H1 (cell line): Measurements from ENCODE around the gene IRS1. TPM values are rescaled to one million over a fixed set of nuclear protein-coding genes. Genes with fewer than 3 reads are reported as not detected.
A peak's percentile ranks its signal among the peaks of the same experiment; 100 is the strongest.

ENCODE experiments used
- CTCF ChIA-PET: fragments of 300-600 bp; sonication (Branson Sonifier 250); formaldehyde crosslinking; loops from one replicate; lab custom pipeline; 2021; ENCODE audit not compliant: partially characterized antibody; lab: Charles Lee
- POLR2A ChIA-PET: fragments of 300-600 bp; sonication (Branson Sonifier 250); formaldehyde crosslinking; loops from one replicate; lab custom pipeline; 2021; ENCODE audit warnings: inconsistent platforms; ENCODE audit not compliant: partially characterized antibody; lab: Charles Lee
- DNase-seq, 2 experiments: peaks; one replicate each; pipeline versions ENCODE4 v3.0.0 to v3.0.0-alpha.2; 2010 to 2022; ENCODE audit warnings: low spot score in 2 of 2, low read depth in 1 of 2, mixed read lengths in 1 of 2
- FAIRE-seq: peaks from 2 replicates; lab custom pipeline; 2011; peaks lifted over from hg19 to GRCh38; lab: Jason Lieb, UNC
- H2AFZ ChIP-seq: 2 replicates; pipeline ENCODE4 v1.8.1; 2012; ENCODE audit warnings: low read length, inconsistent platforms
- H2AK5ac ChIP-seq: 2 replicates; pipeline ENCODE4 v1.6.1; 2013; ENCODE audit warnings: low read depth, low read length
- H2BK120ac ChIP-seq: replicated peaks from 2 replicates; pipeline ENCODE3; 2013; ENCODE audit warnings: low read depth, low read length, inconsistent platforms
- H2BK12ac ChIP-seq: 2 replicates; pipeline ENCODE4 v1.6.1; 2013; ENCODE audit warnings: low read depth, low read length
- H2BK15ac ChIP-seq: 2 replicates; pipeline ENCODE4 v1.6.1; 2013; ENCODE audit warnings: low read length
- H2BK20ac ChIP-seq: 2 replicates; pipeline ENCODE4 v1.6.1; 2013; ENCODE audit warnings: low read length
- H2BK5ac ChIP-seq: 2 replicates; pipeline ENCODE4 v1.6.1; 2013; ENCODE audit warnings: low read depth, low read length
- H3K14ac ChIP-seq: 2 replicates; pipeline ENCODE4 v1.6.1; 2013; ENCODE audit warnings: inconsistent platforms; ENCODE audit not compliant: insufficient read length
- H3K18ac ChIP-seq: 2 replicates; pipeline ENCODE4 v1.6.1; 2013; ENCODE audit warnings: low read length; ENCODE audit errors: extremely low read depth
- H3K23ac ChIP-seq: 2 replicates; pipeline ENCODE4 v1.6.1; 2013; ENCODE audit warnings: inconsistent platforms; ENCODE audit not compliant: insufficient read length
- H3K23me2 ChIP-seq: 2 replicates; pipeline ENCODE4 v1.6.1; 2013; ENCODE audit warnings: low read depth, low read length
- H3K27ac ChIP-seq: 2 replicates; pipeline ENCODE4 v1.6.1; 2011; ENCODE audit warnings: low read depth, low read length, inconsistent platforms
- H3K27me3 ChIP-seq, 4 experiments: replicated peaks in 1 of 4; 1 replicate in 1 of 4; 2 replicates in 3 of 4; pipeline versions ENCODE4 v1.6.1 to v1.8.1; 2011 to 2013; ENCODE audit warnings: low read length in 3 of 4, mild to moderate bottlenecking in 3 of 4, inconsistent platforms in 2 of 4, mixed read lengths in 2 of 4, moderate library complexity in 1 of 4; ENCODE audit not compliant: control insufficient read depth in 3 of 4, insufficient read depth in 3 of 4; ENCODE audit errors: extremely low read depth in 1 of 4
- H3K36me3 ChIP-seq, 4 experiments: 2 replicates each; pipeline versions ENCODE4 v1.6.1 to v1.8.1; 2011 to 2013; ENCODE audit warnings: mild to moderate bottlenecking in 4 of 4, low read length in 3 of 4, moderate library complexity in 2 of 4, control low read depth in 1 of 4, inconsistent platforms in 1 of 4; ENCODE audit not compliant: insufficient read depth in 4 of 4, control insufficient read depth in 2 of 4
- H3K4ac ChIP-seq: replicated peaks from 2 replicates; pipeline ENCODE3; 2013; ENCODE audit warnings: low read length, low read depth, mixed read lengths, inconsistent platforms; ENCODE audit not compliant: insufficient read length
- H3K4me1 ChIP-seq, 4 experiments: replicated peaks in 1 of 4; 1 replicate in 1 of 4; 2 replicates in 3 of 4; pipeline versions ENCODE4 v1.6.1 to v1.8.1; 2011 to 2013; ENCODE audit warnings: low read length in 3 of 4, inconsistent platforms in 2 of 4, mixed read lengths in 1 of 4; ENCODE audit not compliant: insufficient read depth in 4 of 4, control insufficient read depth in 3 of 4
- H3K4me2 ChIP-seq, 2 experiments: 2 replicates each; pipeline versions ENCODE4 v1.6.1 to v1.8.1; 2011 to 2013; ENCODE audit warnings: low read depth in 2 of 2, low read length in 2 of 2, control low read depth in 1 of 2, inconsistent platforms in 1 of 2, mild to moderate bottlenecking in 1 of 2; ENCODE audit not compliant: insufficient read depth in 1 of 2
- H3K4me3 ChIP-seq, 4 experiments: fragments of 200-600, 300-600 bp in 1 of 4; sonication (generic), shearing (Covaris generic), sonication (Bioruptor Twin) in 1 of 4; 2 replicates each; pipeline versions ENCODE4 v1.5.1 to v1.8.1; 2011 to 2016; ENCODE audit warnings: low read length in 4 of 4, low read depth in 3 of 4, control low read depth in 2 of 4, inconsistent platforms in 2 of 4, mild to moderate bottlenecking in 2 of 4, mixed read lengths in 1 of 4, moderate library complexity in 1 of 4; ENCODE audit not compliant: insufficient read depth in 2 of 4; ENCODE audit errors: extremely low read depth in 1 of 4
- H3K56ac ChIP-seq: replicated peaks from 2 replicates; pipeline ENCODE3; 2013; ENCODE audit warnings: low read depth, mild to moderate bottlenecking, mixed read lengths, low read length, inconsistent platforms; ENCODE audit not compliant: insufficient read length
- H3K79me1 ChIP-seq: 2 replicates; pipeline ENCODE4 v1.6.1; 2013; ENCODE audit warnings: low read depth, low read length, control low read depth
- H3K79me2 ChIP-seq, 2 experiments: 2 replicates each; pipeline versions ENCODE4 v1.6.1 to v1.8.1; 2012 to 2013; ENCODE audit warnings: low read length in 2 of 2, mild to moderate bottlenecking in 2 of 2, inconsistent platforms in 1 of 2; ENCODE audit not compliant: insufficient read depth in 2 of 2, control insufficient read depth in 1 of 2
- H3K9ac ChIP-seq, 4 experiments: replicated peaks in 1 of 4; 1 replicate in 1 of 4; 2 replicates in 3 of 4; pipeline versions ENCODE4 v1.6.1 to v1.8.1; 2011 to 2013; ENCODE audit warnings: low read depth in 3 of 4, low read length in 3 of 4, control low read depth in 2 of 4, mild to moderate bottlenecking in 2 of 4, moderate library complexity in 2 of 4, inconsistent platforms in 1 of 4; ENCODE audit errors: extremely low read depth in 1 of 4
- H3K9me3 ChIP-seq, 2 experiments: 2 replicates each; pipeline versions ENCODE4 v1.6.1 to v1.8.1; 2012 to 2013; ENCODE audit warnings: mild to moderate bottlenecking in 2 of 2, moderate library complexity in 2 of 2, control low read depth in 1 of 2, inconsistent platforms in 1 of 2, low read depth in 1 of 2, low read length in 1 of 2, mixed read lengths in 1 of 2; ENCODE audit not compliant: insufficient read depth in 2 of 2
- H4K20me1 ChIP-seq, 2 experiments: replicated peaks in 1 of 2; 2 replicates each; pipeline versions ENCODE3 to v1.8.1; 2011 to 2013; ENCODE audit warnings: inconsistent platforms in 2 of 2, low read length in 2 of 2, mild to moderate bottlenecking in 1 of 2; ENCODE audit not compliant: insufficient read depth in 2 of 2, control insufficient read depth in 1 of 2
- H4K5ac ChIP-seq: 2 replicates; pipeline ENCODE4 v1.6.1; 2013; ENCODE audit warnings: low read length, low read depth, mixed read lengths, inconsistent platforms; ENCODE audit not compliant: insufficient read length
- H4K8ac ChIP-seq: 2 replicates; pipeline ENCODE4 v1.8.0; 2013; ENCODE audit warnings: mild to moderate bottlenecking, moderate library complexity, low read length, inconsistent platforms; ENCODE audit not compliant: insufficient read depth; ENCODE audit errors: extremely low read depth
- H4K91ac ChIP-seq: replicated peaks from 2 replicates; pipeline ENCODE3; 2013; ENCODE audit warnings: low read length, mixed read lengths, inconsistent platforms; ENCODE audit not compliant: insufficient read length
- ATF3 ChIP-seq: IDR thresholded peaks from 2 replicates; pipeline ENCODE4 v1.6.1; 2011; ENCODE audit warnings: low read depth, mild to moderate bottlenecking, low read length; ENCODE audit not compliant: insufficient read depth
- CTCF ChIP-seq, 3 experiments: IDR thresholded peaks; 1 replicate in 2 of 3; 2 replicates in 1 of 3; pipeline versions ENCODE4 v1.5.1 to v1.6.1; 2011; ENCODE audit warnings: low read length in 3 of 3, mild to moderate bottlenecking in 3 of 3, inconsistent platforms in 2 of 3, low read depth in 1 of 3, moderate library complexity in 1 of 3; ENCODE audit not compliant: insufficient read depth in 1 of 3; ENCODE audit errors: control extremely low read depth in 1 of 3
- EP300 ChIP-seq, 2 experiments: IDR thresholded peaks; 1 replicate in 1 of 2; 2 replicates in 1 of 2; pipeline ENCODE4 v1.6.1; 2011 to 2012; ENCODE audit warnings: low read depth in 2 of 2, low read length in 2 of 2, mild to moderate bottlenecking in 2 of 2, borderline replicate concordance in 1 of 2, inconsistent platforms in 1 of 2, moderate library complexity in 1 of 2
- RAD21 ChIP-seq, 2 experiments: IDR thresholded peaks in 1 of 2; conservative IDR thresholded peaks in 1 of 2; 2 replicates each; pipeline ENCODE4 v1.6.1; 2011; ENCODE audit warnings: low read depth in 2 of 2, low read length in 2 of 2, improper control_type of control experiment in 1 of 2, inconsistent platforms in 1 of 2, mild to moderate bottlenecking in 1 of 2, moderate library complexity in 1 of 2
- SP1 ChIP-seq: IDR thresholded peaks from 2 replicates; pipeline ENCODE4 v1.6.1; 2011; ENCODE audit warnings: low read depth, low read length
- WGBS, 2 experiments: shearing (Covaris generic) in 1 of 2; methylation state at CpG; one replicate each; pipeline versions ENCODE4 v1.1.6 to v1.1.7; 2013 to 2015; ENCODE audit warnings: low lambda C conversion rate in 2 of 2, mixed read lengths in 2 of 2, inconsistent platforms in 1 of 2, low coverage in 1 of 2, missing lambda C conversion rate in 1 of 2; ENCODE audit not compliant: insufficient replicate concordance in 2 of 2, insufficient coverage in 1 of 2, insufficient read length in 1 of 2; ENCODE audit errors: extremely low coverage in 1 of 2, missing lambda C conversion rate in 1 of 2; 5-methylcytosine and 5-hydroxymethylcytosine counted together
- polyA plus RNA-seq, 7 experiments: library from polyadenylated mRNA; depleted of rRNA in 3 of 7; stranded (reverse) in 5 of 7; unstranded in 2 of 7; fragments of >200 nt in 5 of 7; fragments of 200-250 nt in 2 of 7; gene quantifications; 1 replicate in 5 of 7; 2 replicates in 1 of 7; 4 replicates in 1 of 7; pipeline versions ENCODE4 v1.2.1 to v1.2.3, GENCODE V29; 2011 to 2013; ENCODE audit warnings: missing spikeins in 2 of 7, mixed read lengths in 2 of 7
- total RNA-seq: library from RNA; stranded (reverse); fragmentation: NEBNext Ultra II Directional; extraction: Animal tissue kit (Norgen Biotek cat#: 25700); gene quantifications from 2 replicates; pipeline ENCODE4 v1.2.1, GENCODE V29; 2021

Gene IRS1
- total and polyA plus RNA-seq, 2 of the 8 experiments (the other 6 are each of a cell fraction or from before 2014, with no cell fraction given), result 9.1 to 26.9 TPM

DNA sequence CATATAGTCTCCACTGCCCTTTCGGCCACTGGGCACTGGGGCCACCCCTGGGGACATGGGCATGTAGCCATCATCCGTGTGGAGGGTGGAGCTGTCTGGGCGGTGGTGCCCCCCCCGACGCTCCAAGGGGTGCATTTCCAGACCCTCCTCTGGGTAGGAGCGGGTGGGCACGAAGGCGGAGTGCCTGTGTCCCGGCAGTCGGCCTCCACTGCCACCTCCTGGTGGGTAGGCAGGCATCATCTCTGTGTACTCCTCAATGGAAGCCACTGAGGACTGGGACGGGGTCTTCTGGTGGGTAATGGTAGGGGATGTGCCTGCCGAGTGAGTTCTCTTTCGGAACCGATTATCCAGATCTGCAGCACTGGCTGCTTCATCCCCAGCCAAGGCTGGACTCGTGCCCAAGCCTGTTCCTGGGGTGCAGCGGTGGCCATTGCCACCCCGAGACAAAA, 2.8 kb downstream of the IRS1 start:
- H2AFZ ChIP-seq, result no peak overlapping the region
- WGBS, 2 experiments, result 92% methylated on average over 13 of the region's 17 CpGs; no CpG with 5 or more reads in 1 of the 2 experiments
- H3K79me1 ChIP-seq, result 0 out of 2 replicates have a peak, but pooled peaks cover 3% of the 10 kb centered on the region
- H3K4me2 ChIP-seq, result no peak overlapping the region; a peak in 1 of 4 replicates
- peak overlapping the region; percentile 11; the same call in 1 of the 2 replicates for H4K8ac ChIP-seq
- no peaks in the 10 kb centered on the region for H3K27me3 ChIP-seq
- H3K27ac ChIP-seq, result no peak overlapping the region
- H2BK20ac ChIP-seq, result no peak overlapping the region
- peaks cover 0 to 57% of the 10 kb centered on the region in 2 experiments; a peak in 3 of 4 replicates for H3K79me2 ChIP-seq
- no peak for DNase-seq
- H3K56ac ChIP-seq, result no peak overlapping the region
- no peak overlapping the region for H3K23ac ChIP-seq
- FAIRE-seq, result no peak
- H3K4me1 ChIP-seq, result peaks cover 3 to 26% (median 19%) of the 10 kb centered on the region in 4 experiments
- no peak overlapping the region for H2AK5ac ChIP-seq
- no peak overlapping the region for H2BK15ac ChIP-seq
- H2BK12ac ChIP-seq, result no peak overlapping the region
- no peak overlapping the region for H3K18ac ChIP-seq
- POLR2A ChIA-PET, result interaction anchor here (0.6 kb wide), 1 partner anchor 16 kb away, joined by 3 read pairs; no protein-coding TSS in a partner anchor
- peaks cover 23% of the 10 kb centered on the region for H3K23me2 ChIP-seq
- no peak overlapping the region for H2BK120ac ChIP-seq
- peak; percentile 41 to 59 for TF ChIP-seq RAD21 (IDR thresholded peaks at IDR 0.05 in 1 of 2, conservative IDR thresholded peaks at IDR 0.05 in 1 of 2; ENCODE audit: low read depth in 2 of 2, low read length in 2 of 2)
- TF ChIP-seq ATF3, result no peak
- TF ChIP-seq CTCF (IDR thresholded peaks at IDR 0.05; ENCODE audit: control extremely low read depth in 1 of 3, insufficient read depth in 1 of 3, low read depth in 1 of 3, low read length in 3 of 3), result peak; percentile 34 to 64 (median 50); a peak in 3 of 4 replicates
- no peak for TF ChIP-seq EP300 (IDR thresholded peaks at IDR 0.05; ENCODE audit: borderline replicate concordance in 1 of 2, low read depth in 2 of 2, low read length in 2 of 2)
- TF ChIP-seq SP1, result no peak
- H3K9me3 ChIP-seq, result peaks cover 0 to 3% of the 10 kb centered on the region in 2 experiments; a peak in 1 of 4 replicates
- no peak overlapping the region for H3K4ac ChIP-seq
- H3K14ac ChIP-seq, result no peak overlapping the region
- no peak overlapping the region for H3K9ac ChIP-seq
- no peak overlapping the region for H4K91ac ChIP-seq
- H3K4me3 ChIP-seq, result no peak overlapping the region
- CTCF ChIA-PET, result interaction anchor here (0.6 to 2.2 kb wide), 5 partner anchors 8 to 1137 kb away, joined by 3 to 8 read pairs (median 4); no protein-coding TSS in a partner anchor
- peaks cover 0 to 30% (median 9%) of the 10 kb centered on the region in 4 experiments; a peak in 4 of 8 replicates for H3K36me3 ChIP-seq
- no peak overlapping the region for H4K5ac ChIP-seq
- H2BK5ac ChIP-seq, result no peak overlapping the region
- H4K20me1 ChIP-seq, result peaks cover 6 to 15% of the 10 kb centered on the region in 2 experiments
